Lower leg skin (tissue), 4 donors: ENCODE measurements around the gene CLRN3. TPM values are rescaled to one million over a fixed set of nuclear protein-coding genes. Genes with fewer than 3 reads are reported as not detected.

Experiments
- DNase-seq, 2 donors: peaks; one replicate each; pipeline ENCODE4 v3.0.0-alpha.2; 2019; ENCODE audit warnings: low spot score in 2 of 2
- H3K4me3 ChIP-seq: fragments of 200-600 bp; sonication (generic); 2 replicates; pipeline ENCODE4 v1.5.1; 2017; ENCODE audit warnings: mild to moderate bottlenecking, low read depth; ENCODE audit not compliant: poor library complexity, severe bottlenecking
- POLR2A ChIP-seq, 2 donors: fragments of 450-650 bp; IDR thresholded peaks; one replicate each; pipeline ENCODE4 v1.6.1; 2016 to 2017; ENCODE audit warnings: antibody characterized with exemption in 2 of 2, mild to moderate bottlenecking in 1 of 2, moderate library complexity in 1 of 2
- WGBS, 2 donors: methylation state at CpG; one replicate each; pipeline ENCODE4 v1.1.5; 2018; 5-methylcytosine and 5-hydroxymethylcytosine counted together
- intact Hi-C: fragments of 100-400 bp; cut with DNase I; formaldehyde crosslinking; loops from one replicate; pipeline ENCODE4 v1.15.0; 2023; ENCODE audit warnings: low total_unique reads
- total RNA-seq, 4 donors: library from RNA; depleted of rRNA; stranded (reverse); fragments of >200 nt; gene quantifications; one replicate each; pipeline ENCODE4 v1.1.0, GENCODE V29; 2016
- TF ChIP-seq, protein P1 (sequence below), 3 donors: fragments of 450-650 bp; IDR thresholded peaks; one replicate each; pipeline ENCODE4 v1.5.1; 2016; ENCODE audit warnings: antibody characterized with exemption in 3 of 3, mild to moderate bottlenecking in 3 of 3, moderate library complexity in 2 of 3

CLRN3 gene
- total RNA-seq, 4 donors from 2014 or later: not detected

DNA sequence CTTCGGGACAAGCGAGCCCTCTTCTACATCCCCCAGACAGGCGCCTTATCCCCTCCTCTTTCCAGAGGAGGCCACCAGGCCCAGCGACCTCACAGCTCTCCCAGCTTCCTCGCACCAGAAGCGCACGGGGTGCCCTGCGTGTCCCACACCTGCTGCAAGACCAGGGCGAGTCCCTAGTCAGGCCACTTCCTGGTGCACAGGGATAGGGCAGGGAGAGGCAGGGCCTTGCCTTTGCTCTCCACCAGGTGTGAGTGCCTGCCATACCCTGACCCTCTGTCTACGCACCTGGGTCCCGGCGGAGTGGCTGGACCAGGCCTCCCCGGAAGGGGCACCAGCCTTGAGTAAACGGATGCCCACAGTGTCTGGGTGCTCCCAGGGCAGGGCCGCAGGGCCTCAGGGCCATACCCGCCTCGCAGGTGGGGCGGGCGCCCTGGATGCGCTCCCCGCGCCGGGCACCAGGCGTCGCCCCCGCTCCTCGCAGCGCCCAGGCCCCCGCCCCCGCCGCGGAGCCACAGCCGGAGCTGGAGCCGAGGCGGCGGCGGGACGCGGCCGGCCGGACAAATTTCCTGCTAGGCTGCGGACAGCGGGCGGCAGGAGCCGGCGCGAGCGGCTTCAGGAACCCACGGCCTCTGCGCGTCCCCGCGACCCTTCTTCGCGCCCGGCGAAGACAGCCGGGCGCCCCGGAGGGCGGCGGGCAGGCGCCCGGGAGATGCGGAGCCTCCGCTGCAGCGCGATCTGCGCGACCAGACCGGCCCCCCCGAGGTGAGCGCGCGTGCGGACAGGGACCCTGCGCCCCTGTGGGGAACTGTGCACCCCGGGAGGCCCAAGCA, 14.0 kb upstream of the CLRN3 start, which contains the start of gene PTPRE:
TSS of gene PTPRE (plus strand) at position 556 of the 830 bp plus-strand sequence. CDS start 133,779 bp downstream, outside the sequence.
- DNase-seq: peak in 1 of 2 donors; percentile 90
- intact Hi-C loops: loop anchor here (10.0 kb wide), 1 partner anchor 158 kb away; no protein-coding TSS in a partner anchor
- WGBS, 2 donors: 14 to 48% methylated on average over 9 to 40 of the region's 78 CpGs
- H3K4me3 ChIP-seq: peak within 1 kb of the TSS; percentile 38
- TF ChIP-seq POLR2A (IDR thresholded peaks at IDR 0.05): no peak
- TF ChIP-seq, protein P1, sequence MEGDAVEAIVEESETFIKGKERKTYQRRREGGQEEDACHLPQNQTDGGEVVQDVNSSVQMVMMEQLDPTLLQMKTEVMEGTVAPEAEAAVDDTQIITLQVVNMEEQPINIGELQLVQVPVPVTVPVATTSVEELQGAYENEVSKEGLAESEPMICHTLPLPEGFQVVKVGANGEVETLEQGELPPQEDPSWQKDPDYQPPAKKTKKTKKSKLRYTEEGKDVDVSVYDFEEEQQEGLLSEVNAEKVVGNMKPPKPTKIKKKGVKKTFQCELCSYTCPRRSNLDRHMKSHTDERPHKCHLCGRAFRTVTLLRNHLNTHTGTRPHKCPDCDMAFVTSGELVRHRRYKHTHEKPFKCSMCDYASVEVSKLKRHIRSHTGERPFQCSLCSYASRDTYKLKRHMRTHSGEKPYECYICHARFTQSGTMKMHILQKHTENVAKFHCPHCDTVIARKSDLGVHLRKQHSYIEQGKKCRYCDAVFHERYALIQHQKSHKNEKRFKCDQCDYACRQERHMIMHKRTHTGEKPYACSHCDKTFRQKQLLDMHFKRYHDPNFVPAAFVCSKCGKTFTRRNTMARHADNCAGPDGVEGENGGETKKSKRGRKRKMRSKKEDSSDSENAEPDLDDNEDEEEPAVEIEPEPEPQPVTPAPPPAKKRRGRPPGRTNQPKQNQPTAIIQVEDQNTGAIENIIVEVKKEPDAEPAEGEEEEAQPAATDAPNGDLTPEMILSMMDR (IDR thresholded peaks at IDR 0.05): no peak

DNA sequence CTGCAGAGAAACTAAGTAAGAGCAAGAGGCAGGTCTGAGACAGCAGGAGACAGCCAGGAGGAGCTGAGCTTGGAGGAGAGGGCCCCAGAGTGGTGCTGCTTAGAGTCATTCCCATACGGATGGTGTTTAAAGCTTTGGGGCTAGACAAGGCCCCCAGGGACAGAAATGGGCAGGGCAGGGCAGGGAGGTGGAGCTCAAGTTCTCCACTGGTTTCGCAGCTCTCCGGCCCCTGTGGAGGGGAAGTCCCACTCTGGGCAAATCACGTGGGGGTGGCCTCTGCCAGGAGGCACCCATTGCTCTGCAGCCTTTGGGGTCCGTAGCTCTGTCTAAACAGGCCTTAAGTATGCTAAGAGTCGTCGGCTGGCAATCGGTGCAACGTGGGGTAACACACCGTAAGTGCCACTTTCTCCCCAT, 13.1 kb upstream of the CLRN3 start:
- H3K4me3 ChIP-seq: no peak overlapping the region
- TF ChIP-seq, protein P1 (IDR thresholded peaks at IDR 0.05): no peak
- TF ChIP-seq POLR2A (IDR thresholded peaks at IDR 0.05): no peak
- WGBS, 2 donors: 80 to 81% methylated on average over 8 to 10 of the region's 10 CpGs
- DNase-seq: peak in 1 of 2 donors; percentile 49
- intact Hi-C loops: loop anchor here (2.0 to 10.0 kb wide), 2 partner anchors 107 to 159 kb away; no protein-coding TSS in a partner anchor

DNA sequence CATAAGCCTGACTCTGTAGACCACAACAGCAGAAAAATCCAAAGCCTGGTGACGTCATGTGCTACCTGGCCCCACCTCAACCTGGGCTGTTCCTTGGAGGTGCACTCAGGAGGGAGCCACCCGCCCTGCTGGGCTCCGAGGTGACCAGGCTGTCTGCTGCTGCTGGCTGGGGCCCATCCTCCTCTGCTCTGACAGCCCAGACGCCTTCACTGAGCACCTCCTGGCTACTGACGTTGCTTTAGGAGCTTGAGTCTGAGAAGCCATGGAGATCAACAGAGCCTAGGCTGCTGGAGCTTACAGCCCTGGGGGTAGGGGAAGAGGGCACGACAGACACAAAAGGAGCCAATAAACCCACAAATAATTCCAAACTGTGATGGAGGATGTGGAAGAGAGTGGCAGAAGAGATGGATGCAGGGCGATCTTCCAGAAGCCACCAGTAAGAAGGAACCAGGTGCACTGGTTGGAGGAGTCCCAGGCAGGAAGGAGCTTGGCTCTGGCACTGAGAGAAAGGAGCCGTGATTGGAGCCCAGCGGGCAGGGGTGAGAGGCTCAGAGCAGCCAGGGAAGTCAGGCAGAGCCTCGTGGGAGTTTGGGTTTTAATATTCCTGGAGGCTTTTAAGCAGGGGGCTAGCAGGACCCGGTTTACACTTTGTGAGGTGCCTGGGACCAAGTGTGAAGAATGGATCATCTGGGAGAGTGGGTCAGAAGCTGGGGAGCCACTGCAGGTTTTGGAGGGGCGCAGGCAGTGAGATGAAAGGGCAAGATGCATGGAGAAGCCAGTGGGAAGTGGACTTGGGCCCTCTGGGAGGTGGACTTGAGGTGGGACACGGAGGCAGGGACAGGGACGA, 12.5 kb upstream of the CLRN3 start:
- no peak overlapping the region for H3K4me3 ChIP-seq
- intact Hi-C loops: loop anchor here (2.0 to 10.0 kb wide), 2 partner anchors 108 to 160 kb away; no protein-coding TSS in a partner anchor
- TF ChIP-seq POLR2A (IDR thresholded peaks at IDR 0.05): no peak
- peak in 1 of 2 donors; percentile 66 for DNase-seq
- WGBS, 2 donors: 69 to 77% methylated on average over 14 of the region's 14 CpGs

DNA sequence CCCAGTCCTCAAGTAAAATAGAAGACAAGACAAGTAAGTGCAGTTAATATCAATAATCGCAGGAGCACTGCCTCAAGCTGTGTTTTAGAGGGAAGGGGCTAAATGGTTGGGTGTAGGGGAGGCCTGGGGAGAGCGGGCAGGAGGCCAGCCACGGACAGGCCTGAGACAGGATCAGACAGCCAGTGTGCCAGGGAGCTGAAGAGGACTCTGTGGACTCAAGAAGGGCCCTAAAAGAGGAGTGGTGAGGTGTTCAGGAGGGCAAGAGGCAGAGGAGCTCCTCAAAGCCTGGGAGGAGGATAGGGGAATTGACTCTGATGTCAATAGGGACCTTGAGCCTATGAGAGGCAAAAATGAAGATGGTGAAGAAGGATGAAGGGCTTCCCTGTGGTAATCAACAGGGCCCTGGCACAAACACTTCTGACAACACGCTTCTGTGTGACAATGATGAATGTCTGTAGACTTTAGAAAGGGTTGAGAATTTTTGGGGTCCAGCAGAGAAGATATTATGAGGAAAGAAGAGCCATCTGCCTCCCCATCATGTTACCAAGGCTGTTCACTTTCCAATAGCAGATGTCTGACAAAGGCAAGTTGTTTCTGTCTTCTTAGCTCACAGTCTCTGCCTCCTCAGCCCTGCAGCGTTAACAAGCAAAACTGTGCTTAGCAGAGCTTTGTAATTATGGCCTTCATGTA, 11.7 kb upstream of the CLRN3 start:
- intact Hi-C loops: loop anchor here (2.0 to 10.0 kb wide), 2 partner anchors 108 to 160 kb away; no protein-coding TSS in a partner anchor
- no peak overlapping the region for H3K4me3 ChIP-seq
- WGBS, 2 donors: 83 to 86% methylated on average over 5 of the region's 5 CpGs
- DNase-seq: peak in 1 of 2 donors; percentile 26
- TF ChIP-seq, protein P1 (IDR thresholded peaks at IDR 0.05): no peak
- TF ChIP-seq POLR2A (IDR thresholded peaks at IDR 0.05): no peak

DNA sequence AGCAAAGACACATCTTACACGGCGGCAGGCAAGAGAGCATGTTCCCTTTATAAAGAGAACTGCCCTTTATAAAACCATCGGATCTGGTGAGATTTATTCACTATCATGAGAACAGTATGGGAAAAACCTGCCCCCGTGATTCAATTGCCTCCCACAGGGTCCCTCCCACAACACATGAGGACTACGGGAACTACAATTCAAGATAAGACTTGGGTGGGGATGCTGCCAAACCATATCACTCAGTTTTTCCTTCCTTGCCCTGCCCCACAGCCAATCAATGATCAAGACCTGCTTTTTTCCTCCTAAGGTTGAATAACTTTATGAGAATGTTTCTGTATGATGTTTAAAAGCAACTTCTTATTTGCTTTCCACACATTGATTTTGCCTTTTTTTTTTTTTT, 11.0 kb upstream of the CLRN3 start:
- no peak overlapping the region for H3K4me3 ChIP-seq
- intact Hi-C loops: loop anchor here (2.0 to 10.0 kb wide), 2 partner anchors 109 to 161 kb away; no protein-coding TSS in a partner anchor
- TF ChIP-seq, protein P1 (IDR thresholded peaks at IDR 0.05): no peak
- TF ChIP-seq POLR2A (IDR thresholded peaks at IDR 0.05): no peak
- DNase-seq: peak in 1 of 2 donors; percentile 31
- 70 to 83% methylated on average over 5 of the region's 5 CpGs for WGBS, 2 donors
